Fibroblast of villous mesenchyme (primary cell): ENCODE data around the gene NLRP3. TPM values are rescaled to one million over a fixed set of nuclear protein-coding genes. Genes with fewer than 3 reads are reported as not detected.
"Not testable (repeated sequence)": the region's sequence is repeated elsewhere in the genome, so short reads cannot be mapped to it uniquely, and the experiment has no call there.

Experiments
- DNase-seq: peaks from one replicate; pipeline ENCODE4 v3.0.0-alpha.2; 2010; ENCODE audit warnings: low read depth
- H3K4me3 ChIP-seq: 2 replicates; pipeline ENCODE4 v1.5.1; 2011; ENCODE audit warnings: low read depth, mild to moderate bottlenecking, low read length
- total RNA-seq: library from RNA; depleted of rRNA; stranded (reverse); fragments of >200 nt; gene quantifications from 2 replicates; pipeline ENCODE4 v1.2.3, GENCODE V29; 2012
- TF ChIP-seq, protein P1 (sequence below): IDR thresholded peaks from 2 replicates; pipeline ENCODE4 v1.5.1; 2012; ENCODE audit warnings: low read depth, mild to moderate bottlenecking, low read length; ENCODE audit not compliant: insufficient read depth

Gene NLRP3
- total RNA-seq, 1 donor: 0.43 TPM

DNA sequence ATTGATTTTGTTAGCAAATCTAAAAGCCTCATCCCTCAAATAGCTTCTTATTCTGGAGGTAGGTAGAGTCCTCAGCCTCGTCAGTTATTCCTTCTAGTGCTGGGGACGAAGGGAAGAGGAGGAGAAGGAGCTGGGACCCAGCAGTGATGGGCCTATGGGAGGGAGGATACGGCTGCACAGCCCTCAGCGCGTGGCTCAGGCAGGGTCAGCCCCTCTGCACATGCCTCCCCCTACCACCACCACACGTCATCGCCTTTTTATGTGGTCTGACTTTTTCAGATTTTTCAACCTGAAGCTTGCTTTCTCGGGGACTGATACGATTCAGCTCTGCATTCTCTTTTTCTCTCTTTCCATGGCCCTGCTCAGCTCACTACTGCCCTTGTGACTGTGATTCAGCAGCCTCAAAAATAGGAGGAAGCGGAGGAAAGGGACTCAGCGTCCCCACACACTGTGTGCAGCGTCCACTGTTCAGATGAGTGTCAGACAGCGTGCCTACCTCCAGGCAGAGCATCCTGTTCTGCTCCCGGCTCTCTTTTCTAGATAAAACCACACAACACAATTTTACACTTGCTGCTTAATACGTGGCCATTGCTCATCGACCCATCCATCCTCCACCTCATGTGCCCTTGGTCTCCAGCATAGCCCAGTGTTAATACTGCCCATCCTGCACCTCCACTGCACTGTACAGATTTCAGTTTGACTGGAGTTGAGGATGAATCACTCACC is 41.1 kb downstream of the NLRP3 start:
- no peak for DNase-seq
- TF ChIP-seq, protein P1, sequence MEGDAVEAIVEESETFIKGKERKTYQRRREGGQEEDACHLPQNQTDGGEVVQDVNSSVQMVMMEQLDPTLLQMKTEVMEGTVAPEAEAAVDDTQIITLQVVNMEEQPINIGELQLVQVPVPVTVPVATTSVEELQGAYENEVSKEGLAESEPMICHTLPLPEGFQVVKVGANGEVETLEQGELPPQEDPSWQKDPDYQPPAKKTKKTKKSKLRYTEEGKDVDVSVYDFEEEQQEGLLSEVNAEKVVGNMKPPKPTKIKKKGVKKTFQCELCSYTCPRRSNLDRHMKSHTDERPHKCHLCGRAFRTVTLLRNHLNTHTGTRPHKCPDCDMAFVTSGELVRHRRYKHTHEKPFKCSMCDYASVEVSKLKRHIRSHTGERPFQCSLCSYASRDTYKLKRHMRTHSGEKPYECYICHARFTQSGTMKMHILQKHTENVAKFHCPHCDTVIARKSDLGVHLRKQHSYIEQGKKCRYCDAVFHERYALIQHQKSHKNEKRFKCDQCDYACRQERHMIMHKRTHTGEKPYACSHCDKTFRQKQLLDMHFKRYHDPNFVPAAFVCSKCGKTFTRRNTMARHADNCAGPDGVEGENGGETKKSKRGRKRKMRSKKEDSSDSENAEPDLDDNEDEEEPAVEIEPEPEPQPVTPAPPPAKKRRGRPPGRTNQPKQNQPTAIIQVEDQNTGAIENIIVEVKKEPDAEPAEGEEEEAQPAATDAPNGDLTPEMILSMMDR: no peak
- no peak overlapping the region for H3K4me3 ChIP-seq

- DNase-seq: no peak
- H3K4me3 ChIP-seq: no peak overlapping the region
- TF ChIP-seq, protein P1: no peak
Measured at GRCh38 chr1:247459507-247459906, 43.5 kb downstream of the NLRP3 start.

GRCh38 chr1:247465796-247466195 is 49.8 kb downstream of the NLRP3 start:
- no peak for DNase-seq
- TF ChIP-seq, protein P1: no peak
- no peak overlapping the region for H3K4me3 ChIP-seq

GRCh38 chr1:247467129-247467528 is 51.2 kb downstream of the NLRP3 start:
- DNase-seq: no peak
- no peak overlapping the region for H3K4me3 ChIP-seq
- TF ChIP-seq, protein P1: no peak

GRCh38 chr1:247468481-247469140 is 52.6 kb downstream of the NLRP3 start:
- TF ChIP-seq, protein P1: no peak
- no peak overlapping the region for H3K4me3 ChIP-seq
- DNase-seq: no peak

DNA sequence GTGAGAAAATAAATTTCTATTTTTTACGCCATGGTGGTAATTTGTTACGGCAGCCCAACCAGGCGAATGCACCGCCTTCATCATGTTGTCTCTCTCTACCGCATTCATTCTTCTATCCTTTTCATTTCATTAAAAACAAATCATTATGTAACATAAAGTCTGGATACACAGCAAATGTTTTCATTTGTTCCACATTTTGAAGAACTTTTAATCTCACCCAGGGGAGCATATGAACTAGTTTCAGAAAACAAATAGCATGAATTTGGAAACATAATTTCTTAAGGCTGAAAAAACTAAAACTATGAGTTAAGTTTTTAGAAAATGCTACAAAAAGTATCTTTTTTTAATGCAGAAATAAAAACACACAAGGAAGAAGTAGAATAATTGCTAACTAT is 53.2 kb downstream of the NLRP3 start:
- TF ChIP-seq, protein P1: no peak
- no peak for DNase-seq
- no peak overlapping the region for H3K4me3 ChIP-seq

DNA sequence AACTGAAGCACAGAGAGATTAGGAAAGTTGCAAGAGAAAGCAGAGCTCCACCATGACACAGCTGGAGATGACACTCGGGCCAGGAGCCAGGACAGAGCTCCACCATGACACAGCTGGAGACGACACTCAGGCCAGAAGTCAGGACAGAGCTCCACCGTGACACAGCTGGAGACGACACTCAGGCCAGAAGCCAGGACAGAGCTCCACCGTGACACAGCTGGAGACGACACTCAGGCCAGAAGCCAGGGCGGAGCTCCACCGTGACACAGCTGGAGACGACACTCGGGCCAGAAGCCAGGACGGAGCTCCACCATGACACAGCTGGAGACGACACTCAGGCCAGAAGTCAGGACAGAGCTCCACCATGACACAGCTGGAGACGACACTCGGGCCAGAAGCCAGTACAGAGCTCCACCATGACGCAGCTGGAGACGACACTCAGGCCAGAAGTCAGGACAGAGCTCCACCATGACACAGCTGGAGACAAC is 55.0 kb downstream of the NLRP3 start:
- not testable (repeated sequence) for DNase-seq, H3K4me3 ChIP-seq
